HG03342 (cell line): ENCODE results near the gene HOTAIR.

Experiments used
- ATAC-seq: cut with Tn5 transposase; IDR thresholded peaks from one replicate; pipeline ENCODE4 v1.9.1; 2021; ENCODE audit warnings: mild to moderate bottlenecking, moderate library complexity; ENCODE audit not compliant: unreplicated experiment

The HOTAIR gene

GRCh38 chr12:53963434-53964314 is 11.1 kb downstream of the HOTAIR start:
- no peak for ATAC-seq

GRCh38 chr12:53963005-53963404 is 11.7 kb downstream of the HOTAIR start:
- no peak for ATAC-seq

- ATAC-seq = no peak
Observed at GRCh38 chr12:53961025-53961761, 13.6 kb downstream of the HOTAIR start.

- ATAC-seq = no peak
Observed at GRCh38 chr12:53960187-53961024, 14.3 kb downstream of the HOTAIR start.

GRCh38 chr12:53959314-53959713 is 15.4 kb downstream of the HOTAIR start:
- ATAC-seq = no peak

- ATAC-seq = no peak
Observed at GRCh38 chr12:53958128-53958527, 16.6 kb downstream of the HOTAIR start.

GRCh38 chr12:53956914-53957536 is 17.7 kb downstream of the HOTAIR start:
- no peak for ATAC-seq

GRCh38 chr12:53956251-53956887 is 18.4 kb downstream of the HOTAIR start:
- ATAC-seq = no peak

- no peak for ATAC-seq
Observed at GRCh38 chr12:53955776-53956250, 18.9 kb downstream of the HOTAIR start.

GRCh38 chr12:53955036-53955775 is 19.5 kb downstream of the HOTAIR start:
- ATAC-seq = no peak

GRCh38 chr12:53954694-53955035 is 20.1 kb downstream of the HOTAIR start, which contains the start of gene HOXC12:
HOXC12 (plus strand) TSS chr12:53954903; CDS start chr12:53954930, 27 bp downstream.
- no peak for ATAC-seq

GRCh38 chr12:53953831-53954693 is 20.7 kb downstream of the HOTAIR start:
- no peak for ATAC-seq

GRCh38 chr12:53952871-53953734 is 21.7 kb downstream of the HOTAIR start:
- ATAC-seq = no peak

- ATAC-seq = no peak
Observed at GRCh38 chr12:53952335-53952694, 22.4 kb downstream of the HOTAIR start.

GRCh38 chr12:53951577-53952334 is 23.0 kb downstream of the HOTAIR start:
- no peak for ATAC-seq

- ATAC-seq = no peak
Observed at GRCh38 chr12:53950789-53951576, 23.8 kb downstream of the HOTAIR start.
